SU-DHL-6 (cell line): ENCODE results near the gene PLAGL1.

ENCODE experiments used
- H2AFZ ChIP-seq: fragments of 200-600 bp; sonication (generic); 2 replicates; pipeline ENCODE4 v1.6.1; 2014; ENCODE audit warnings: low read depth, mild to moderate bottlenecking, moderate library complexity, mixed read lengths, antibody characterized with exemption, low read length; ENCODE audit not compliant: severe bottlenecking
- H3F3A ChIP-seq: fragments of 200-600 bp; shearing (Covaris generic); 2 replicates; pipeline ENCODE4 v1.6.0; 2016; ENCODE audit warnings: antibody characterized with exemption, mild to moderate bottlenecking; ENCODE audit not compliant: insufficient read depth
- H3K27ac ChIP-seq: fragments of 200-600 bp; sonication (generic); 2 replicates; pipeline ENCODE4 v1.5.1; 2016; ENCODE audit warnings: low read depth, mild to moderate bottlenecking, low read length, moderate library complexity, mixed read lengths
- H3K27me3 ChIP-seq: fragments of 200-600 bp; sonication (generic), shearing (Covaris generic); 2 replicates; pipeline ENCODE4 v1.6.0; 2014; ENCODE audit warnings: mild to moderate bottlenecking, low read length
- H3K36me3 ChIP-seq: fragments of 200-600 bp; sonication (generic); 2 replicates; pipeline ENCODE4 v1.6.1; 2014; ENCODE audit warnings: mild to moderate bottlenecking, low read length, mixed read lengths
- H3K4me2 ChIP-seq: fragments of 300-600, 200-600 bp; shearing (Covaris generic), sonication (generic); 2 replicates; pipeline ENCODE4 v1.6.0; 2014; ENCODE audit warnings: low read length, low read depth, mild to moderate bottlenecking; ENCODE audit not compliant: poor library complexity, severe bottlenecking
- H3K4me3 ChIP-seq: fragments of 200-600 bp; sonication (generic); 2 replicates; pipeline ENCODE4 v1.5.1; 2014; ENCODE audit warnings: antibody characterized with exemption, low read length, mild to moderate bottlenecking, mixed read lengths; ENCODE audit not compliant: insufficient read depth, poor library complexity, severe bottlenecking
- H3K79me2 ChIP-seq: fragments of 200-600 bp; sonication (generic); 2 replicates; pipeline ENCODE4 v1.6.1; 2014; ENCODE audit warnings: mild to moderate bottlenecking, low read length, moderate library complexity; ENCODE audit not compliant: insufficient read depth
- H3K9ac ChIP-seq: fragments of 200-600 bp; sonication (generic); 2 replicates; pipeline ENCODE4 v1.7.0; 2014; ENCODE audit warnings: mild to moderate bottlenecking, low read length
- H3K9me2 ChIP-seq: fragments of 200-600 bp; sonication (generic); replicated peaks from 2 replicates; pipeline ENCODE4 v1.6.1; 2014; ENCODE audit warnings: low read length; ENCODE audit not compliant: insufficient read depth
- H3K9me3 ChIP-seq: fragments of 200-600 bp; sonication (generic); 2 replicates; pipeline ENCODE4 v1.6.1; 2014; ENCODE audit warnings: low read length, mixed read lengths; ENCODE audit not compliant: insufficient read depth
- H4K20me1 ChIP-seq: fragments of 200-600 bp; sonication (generic); 2 replicates; pipeline ENCODE4 v1.6.1; 2014; ENCODE audit warnings: low read depth, mild to moderate bottlenecking, antibody characterized with exemption, low read length, moderate library complexity, mixed read lengths
- CTCF ChIP-seq: fragments of 200-600 bp; sonication (generic); IDR thresholded peaks from one replicate; pipeline ENCODE4 v1.5.1; 2017; ENCODE audit warnings: antibody characterized with exemption, mild to moderate bottlenecking, low read length, moderate library complexity; ENCODE audit not compliant: insufficient read depth, poor library complexity, severe bottlenecking
- EZH2phosphoT487 ChIP-seq: fragments of 200-600 bp; sonication (generic), shearing (Covaris generic); conservative IDR thresholded peaks from 2 replicates; pipeline ENCODE4 v1.6.1; 2018; ENCODE audit warnings: mild to moderate bottlenecking, antibody characterized with exemption, low read length, moderate library complexity, mixed read lengths

PLAGL1 gene

GRCh38 chr6:143952947-143953701, 54.9 kb downstream of the PLAGL1 start:
- Histone ChIP-seq H3K36me3 (no peaks in the 10 kb centered on the region), H3K27me3 (no peaks in the 10 kb centered on the region), H4K20me1 (no peaks in the 10 kb centered on the region), H3F3A (no peaks in the 10 kb centered on the region), H2AFZ (no peak overlapping the region), H3K79me2 (no peaks in the 10 kb centered on the region), H3K9me3 (no peaks in the 10 kb centered on the region), H3K4me2 (no peak overlapping the region), H3K9ac (no peak overlapping the region), H3K27ac (no peak overlapping the region), H3K4me3 (no peak overlapping the region), H3K9me2 (no peaks in the 10 kb centered on the region)
- TF ChIP-seq CTCF (no peak), EZH2phosphoT487 (no peak)

- no peaks in the 10 kb centered on the region for H3K36me3 ChIP-seq
- H3K4me3 ChIP-seq, result no peak overlapping the region
- H3K9me2 ChIP-seq, result no peaks in the 10 kb centered on the region
- H3K79me2 ChIP-seq, result no peaks in the 10 kb centered on the region
- no peaks in the 10 kb centered on the region for H3K27me3 ChIP-seq
- no peak overlapping the region for H3K27ac ChIP-seq
- no peak overlapping the region for H3K4me2 ChIP-seq
- H4K20me1 ChIP-seq, result no peaks in the 10 kb centered on the region
- TF ChIP-seq CTCF (no peak), EZH2phosphoT487 (no peak)
- no peak overlapping the region for H3K9ac ChIP-seq
- no peaks in the 10 kb centered on the region for H3K9me3 ChIP-seq
- no peaks in the 10 kb centered on the region for H3F3A ChIP-seq
- no peak overlapping the region for H2AFZ ChIP-seq
Observed at GRCh38 chr6:143952060-143952778, 55.8 kb downstream of the PLAGL1 start.

- H3K79me2 ChIP-seq, result no peaks in the 10 kb centered on the region
- TF ChIP-seq EZH2phosphoT487 (no peak), CTCF (no peak)
- no peak overlapping the region for H3K4me2 ChIP-seq
- no peaks in the 10 kb centered on the region for H3K9me3 ChIP-seq
- no peak overlapping the region for H3K4me3 ChIP-seq
- no peaks in the 10 kb centered on the region for H3F3A ChIP-seq
- H3K36me3 ChIP-seq, result no peaks in the 10 kb centered on the region
- H4K20me1 ChIP-seq, result no peaks in the 10 kb centered on the region
- H3K9me2 ChIP-seq, result no peaks in the 10 kb centered on the region
- H3K27me3 ChIP-seq, result no peaks in the 10 kb centered on the region
- H3K9ac ChIP-seq, result no peak overlapping the region
- H3K27ac ChIP-seq, result no peak overlapping the region
- no peak overlapping the region for H2AFZ ChIP-seq
Observed at GRCh38 chr6:143950875-143951274, 57.2 kb downstream of the PLAGL1 start.
